Neutrophil (primary cell): Measurements from ENCODE around the gene SPCS3.
"Not testable (repeated sequence)": the region's sequence is repeated elsewhere in the genome, so short reads cannot be mapped to it uniquely, and the experiment has no call there.

ENCODE experiments used
- H3K27ac ChIP-seq: fragments of 200-600 bp; sonication (generic); 2 replicates; pipeline ENCODE4 v1.5.1; 2016; ENCODE audit warnings: mild to moderate bottlenecking, moderate library complexity
- H3K27me3 ChIP-seq: fragments of 200-600 bp; sonication (generic); 2 replicates; pipeline ENCODE4 v1.6.0; 2016; ENCODE audit warnings: mild to moderate bottlenecking
- H3K36me3 ChIP-seq: fragments of 200-600 bp; sonication (generic); 2 replicates; pipeline ENCODE4 v1.5.1; 2017
- H3K4me1 ChIP-seq, 2 experiments: fragments of 200-600 bp in 1 of 2; sonication (generic) in 1 of 2; 1 replicate in 1 of 2; 2 replicates in 1 of 2; pipeline versions ENCODE4 v1.5.1 to v1.6.1; 2013 to 2016; ENCODE audit warnings: low read depth in 1 of 2, low read length in 1 of 2, mild to moderate bottlenecking in 1 of 2, moderate library complexity in 1 of 2; ENCODE audit not compliant: control insufficient read depth in 1 of 2, insufficient read depth in 1 of 2
- H3K4me3 ChIP-seq, 2 experiments: fragments of 200-600 bp in 1 of 2; sonication (generic) in 1 of 2; 1 replicate in 1 of 2; 2 replicates in 1 of 2; pipeline ENCODE4 v1.5.1; 2013 to 2016; ENCODE audit warnings: low read depth in 1 of 2, low read length in 1 of 2, mild to moderate bottlenecking in 1 of 2, moderate library complexity in 1 of 2
- H3K9me3 ChIP-seq: fragments of 200-600 bp; sonication (generic); 2 replicates; pipeline ENCODE4 v1.5.1; 2016
- CTCF ChIP-seq: fragments of 200-600 bp; sonication (generic); IDR thresholded peaks from 2 replicates; pipeline ENCODE4 v1.5.1; 2016; ENCODE audit warnings: antibody characterized with exemption

The SPCS3 gene

GRCh38 chr4:176274441-176274840 lies 45.3 kb upstream of the SPCS3 start:
- Histone ChIP-seq H3K9me3 (no peaks in the 10 kb centered on the region), H3K4me1 (no peaks in the 10 kb centered on the region), H3K36me3 (no peaks in the 10 kb centered on the region), H3K4me3 (no peak overlapping the region), H3K27me3 (no peaks in the 10 kb centered on the region), H3K27ac (no peak overlapping the region)
- no peak for TF ChIP-seq CTCF

- no peaks in the 10 kb centered on the region for H3K36me3 ChIP-seq
- H3K4me3 ChIP-seq: no peak overlapping the region
- TF ChIP-seq CTCF: no peak
- H3K27me3 ChIP-seq: no peaks in the 10 kb centered on the region
- H3K9me3 ChIP-seq: no peaks in the 10 kb centered on the region
- no peaks in the 10 kb centered on the region for H3K4me1 ChIP-seq
- H3K27ac ChIP-seq: no peak overlapping the region
These were observed 43.1 kb upstream of the SPCS3 start for GRCh38 chr4:176276710-176277109.

GRCh38 chr4:176277162-176277904 lies 42.4 kb upstream of the SPCS3 start:
- H3K4me3 ChIP-seq: no peak overlapping the region
- TF ChIP-seq CTCF: no peak
- no peaks in the 10 kb centered on the region for H3K9me3 ChIP-seq
- no peaks in the 10 kb centered on the region for H3K27me3 ChIP-seq
- H3K36me3 ChIP-seq: no peaks in the 10 kb centered on the region
- no peak overlapping the region for H3K27ac ChIP-seq
- no peaks in the 10 kb centered on the region for H3K4me1 ChIP-seq

GRCh38 chr4:176279560-176279959 lies 40.2 kb upstream of the SPCS3 start:
- not testable (repeated sequence) for H3K36me3 ChIP-seq, H3K27ac ChIP-seq, H3K27me3 ChIP-seq, H3K9me3 ChIP-seq, H3K4me3 ChIP-seq, H3K4me1 ChIP-seq

GRCh38 chr4:176286728-176287127 lies 33.0 kb upstream of the SPCS3 start:
- Histone ChIP-seq H3K9me3 (no peaks in the 10 kb centered on the region), H3K36me3 (no peaks in the 10 kb centered on the region), H3K4me3 (no peak overlapping the region), H3K27me3 (no peaks in the 10 kb centered on the region), H3K4me1 (no peaks in the 10 kb centered on the region), H3K27ac (no peak overlapping the region)
- no peak for TF ChIP-seq CTCF

GRCh38 chr4:176287546-176287945 lies 32.2 kb upstream of the SPCS3 start:
- no peaks in the 10 kb centered on the region for H3K9me3 ChIP-seq
- H3K4me3 ChIP-seq: no peak overlapping the region
- no peaks in the 10 kb centered on the region for H3K27me3 ChIP-seq
- H3K27ac ChIP-seq: no peak overlapping the region
- no peaks in the 10 kb centered on the region for H3K36me3 ChIP-seq
- no peak for TF ChIP-seq CTCF
- no peaks in the 10 kb centered on the region for H3K4me1 ChIP-seq
